Right cardiac atrium (tissue), 5 donors: ENCODE results near the gene SPANXN5. TPM values are rescaled to one million over a fixed set of nuclear protein-coding genes. Genes with fewer than 3 reads are reported as not detected.
"Not testable (repeated sequence)": the region's sequence is repeated elsewhere in the genome, so short reads cannot be mapped to it uniquely, and the experiment has no call there.

ENCODE experiments used
- ATAC-seq, 2 donors: fragments of 200-7000 bp; cut with Tn5 transposase; one replicate each; pipeline versions ENCODE4 v1.8.0 to v1.9.1; 2020; ENCODE audit warnings: moderate library complexity in 2 of 2, mild to moderate bottlenecking in 1 of 2
- DNase-seq, 3 donors: peaks; one replicate each; pipeline ENCODE4 v3.0.0-alpha.2; 2020
- H3K27ac ChIP-seq: one replicate; pipeline ENCODE4 v1.5.1; 2013; ENCODE audit warnings: mild to moderate bottlenecking, low read length, control low read depth, moderate library complexity
- H3K27me3 ChIP-seq: one replicate; pipeline ENCODE4 v1.6.1; 2013; ENCODE audit not compliant: control insufficient read depth, insufficient read depth
- H3K4me1 ChIP-seq: one replicate; pipeline ENCODE4 v1.6.1; 2013; ENCODE audit warnings: low read length; ENCODE audit not compliant: control insufficient read depth, insufficient read depth
- H3K4me3 ChIP-seq: one replicate; pipeline ENCODE4 v1.5.1; 2013; ENCODE audit warnings: low read length, control low read depth
- H3K9me3 ChIP-seq: one replicate; pipeline ENCODE4 v1.6.1; 2013; ENCODE audit warnings: low read length; ENCODE audit not compliant: control insufficient read depth
- WGBS: extraction: QIAGEN DNeasy Blood & Tissue Kit; methylation state at CpG from one replicate; pipeline ENCODE4 v1.1.7; 2013; 5-methylcytosine and 5-hydroxymethylcytosine counted together
- intact Hi-C, 4 donors: fragments of 100-400 bp; cut with DNase I; formaldehyde crosslinking; loops; one replicate each; pipeline versions ENCODE4 v1.11.0 to v1.14.0; 2022 to 2023
- polyA plus RNA-seq: library from polyadenylated mRNA; stranded (reverse); fragments of 200-250 nt; gene quantifications from one replicate; pipeline ENCODE4 v1.2.3, GENCODE V29; 2013
- total RNA-seq, 4 donors: library from RNA; stranded (reverse); fragmentation: NEBNext Ultra II Directional; extraction: Animal tissue kit (Norgen Biotek cat#: 25700); gene quantifications; one replicate each; pipeline ENCODE4 v1.2.1, GENCODE V29; 2021
- donor health status: healthy with polysubstance abuse.
- donor health status: DM: no; HTN: yes; CAD: no.
- donor health status: DM: no; HTN: no; CAD: no.
- donor health status: DM: no; HTN: yes; CAD: no; lungs with severe emphysema.
- donor health status: DM: yes; HTN: yes; CAD: no.

Gene SPANXN5
- total and polyA plus RNA-seq, 5 donors: not detected

DNA sequence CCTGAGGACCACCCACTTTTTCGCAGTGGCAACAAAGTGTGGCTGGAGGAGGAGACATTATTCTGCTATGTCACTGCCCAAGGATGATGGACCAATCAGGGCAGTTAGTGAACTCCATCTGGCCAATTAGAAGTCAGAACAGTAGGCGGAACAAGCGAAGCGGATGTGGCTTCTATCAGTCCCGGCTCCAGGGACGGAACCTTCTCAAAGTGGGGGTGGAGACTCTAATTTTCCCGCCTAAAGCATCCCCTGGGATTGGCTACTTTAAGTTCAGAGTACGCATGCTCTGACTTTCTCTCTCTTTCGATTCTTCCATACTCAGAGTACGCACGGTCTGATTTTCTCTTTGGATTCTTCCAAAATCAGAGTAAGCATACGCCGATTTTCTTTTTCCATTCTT, 46.3 kb downstream of the SPANXN5 start, which contains the start of gene SSX2B:
Gene SSX2B, plus strand, starts transcription at position 301 of the 400 bp plus-strand sequence. CDS start 1,429 bp downstream, outside the sequence.
- H3K27ac ChIP-seq, DNase-seq, H3K4me3 ChIP-seq, H3K9me3 ChIP-seq, H3K4me1 ChIP-seq, intact Hi-C loops, H3K27me3 ChIP-seq, ATAC-seq: not testable (repeated sequence)
- WGBS: no CpG with 5 or more reads among the region's 13 CpGs

Other genes starting within 250 kb of the SPANXN5 start
- not detected for gene SSX7, start 142.5 kb downstream of the SPANXN5 start, total RNA-seq
- not detected for gene SSX7, start 142.5 kb downstream of the SPANXN5 start, polyA plus RNA-seq
- gene SSX2, start 90.2 kb downstream of the SPANXN5 start, total RNA-seq: not detected
- gene SSX2, start 90.2 kb downstream of the SPANXN5 start, polyA plus RNA-seq: not detected
- not detected for gene SSX2B, start 46.2 kb downstream of the SPANXN5 start, total RNA-seq
- gene SSX2B, start 46.2 kb downstream of the SPANXN5 start, polyA plus RNA-seq: not detected
- gene XAGE5, start 13.9 kb upstream of the SPANXN5 start, total RNA-seq: not detected
- not detected for gene XAGE5, start 13.9 kb upstream of the SPANXN5 start, polyA plus RNA-seq
- not detected for gene XAGE3, start 70.7 kb upstream of the SPANXN5 start, total RNA-seq
- gene XAGE3, start 70.7 kb upstream of the SPANXN5 start, polyA plus RNA-seq: not detected
- 10 to 100 TPM; 11.0 to 17.6 (median 15.4) TPM for gene FAM156B, start 99.9 kb upstream of the SPANXN5 start, total RNA-seq
- gene FAM156B, start 99.9 kb upstream of the SPANXN5 start, polyA plus RNA-seq: 18.1 TPM
- 10 to 100 TPM in 3 of 4 donors, 1 to 10 TPM in 1; 9.3 to 17.9 (median 12.9) TPM for gene FAM156A, start 161.1 kb upstream of the SPANXN5 start, total RNA-seq
- 8.2 TPM for gene FAM156A, start 161.1 kb upstream of the SPANXN5 start, polyA plus RNA-seq